Spleen (tissue), 7 donors: ENCODE results near the gene MYLK4.

Experiments used
- CTCF ChIP-seq, 11 experiments: fragments of 200-600 bp in 7 of 11; fragments of 450-650 bp in 4 of 11; sonication (generic) in 4 of 11; IDR thresholded peaks in 8 of 11; conservative IDR thresholded peaks in 3 of 11; 1 replicate in 7 of 11; 2 replicates in 4 of 11; pipeline versions ENCODE4 v1.4.0 to v1.8.0; 2016 to 2021; ENCODE audit warnings: antibody characterized with exemption in 11 of 11, inconsistent platforms in 4 of 11, mild to moderate bottlenecking in 1 of 11
- POLR2A ChIP-seq, 3 donors: fragments of 450-650 bp; IDR thresholded peaks; one replicate each; pipeline ENCODE4 v1.5.1; 2017; ENCODE audit warnings: antibody characterized with exemption in 3 of 3, mild to moderate bottlenecking in 1 of 3
- POLR2AphosphoS5 ChIP-seq, 3 donors: sonication (generic); formaldehyde crosslinking; IDR thresholded peaks; one replicate each; pipeline ENCODE4 v1.5.1; 2017; ENCODE audit warnings: antibody characterized with exemption in 3 of 3
- donor health status: DM: no; HTN: no; CAD: no; lungs with moderate emphysema.
- donor health status: DM: no; HTN: no; CAD: no.
- donor health status: DM: no; HTN: no; CAD: no.

DNA sequence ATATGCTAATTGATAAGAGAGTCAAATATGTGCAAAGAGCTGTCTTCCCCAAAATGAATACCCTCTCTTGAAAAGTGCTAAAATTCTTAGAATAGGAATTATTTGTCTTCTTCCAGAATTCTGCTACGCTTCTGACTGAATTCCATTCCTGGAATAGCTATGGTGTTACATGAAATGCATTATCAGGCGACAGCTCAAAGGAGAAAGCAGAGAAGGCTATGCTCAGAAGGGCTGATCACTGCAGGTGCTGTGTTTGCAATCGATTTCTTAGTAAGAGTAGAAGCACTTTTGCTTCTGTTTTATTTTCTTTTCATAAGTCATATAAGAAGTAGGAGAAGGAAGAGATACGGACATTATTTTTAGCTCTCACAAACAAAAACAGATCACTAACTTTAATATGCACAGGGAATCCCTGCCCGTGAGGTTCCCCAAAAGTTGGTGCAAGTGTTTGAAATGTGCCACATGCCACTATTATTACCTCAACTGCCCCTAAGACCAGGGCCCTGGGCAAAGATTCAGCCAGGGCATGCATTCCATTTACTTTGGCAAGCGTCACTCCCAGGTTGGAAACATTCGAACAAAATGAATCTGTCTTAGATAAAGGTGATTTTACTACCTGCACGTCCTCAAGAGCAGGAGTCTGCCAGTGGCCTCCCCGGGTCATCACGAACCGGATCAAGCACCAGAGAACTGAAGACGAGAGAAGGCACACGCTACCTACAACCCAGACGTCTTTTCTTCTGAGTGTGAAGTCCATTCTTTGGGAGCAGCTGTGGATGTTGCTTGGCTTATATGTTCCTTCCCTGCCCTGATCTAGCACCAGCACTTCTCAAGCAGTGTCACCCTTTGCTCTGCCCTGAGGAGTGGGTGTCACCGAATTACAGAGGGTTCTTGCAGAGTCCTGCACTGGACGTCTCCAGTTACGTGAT lies 7.2 kb downstream of the MYLK4 start:
- TF ChIP-seq POLR2A (IDR thresholded peaks at IDR 0.05) (no peak), CTCF (IDR thresholded peaks at IDR 0.05 in 8 of 11, conservative IDR thresholded peaks at IDR 0.05 in 3 of 11) (no peak), POLR2AphosphoS5 (IDR thresholded peaks at IDR 0.05) (no peak)
